Activated CD8-positive, alpha-beta T cell treated with anti-CD3 and anti-CD28 coated beads, Interleukin-2, amount 10 ng/mL, durations not matched to agents 7 days and 5 days (primary cell): ENCODE data around the gene ARHGAP31. TPM values are rescaled to one million over a fixed set of nuclear protein-coding genes. Genes with fewer than 3 reads are reported as not detected.
"Not testable (repeated sequence)": the region's sequence is repeated elsewhere in the genome, so short reads cannot be mapped to it uniquely, and the experiment has no call there.

Experiments used
- ATAC-seq: fragments of 150-1000 bp; cut with Tn5 transposase; one replicate; pipeline ENCODE4 v1.10.0; 2021; ENCODE audit warnings: moderate library complexity
- CTCF ChIA-PET: fragments of 350-600 bp; sonication (Branson Sonifier 250); formaldehyde crosslinking; loops from one replicate; lab custom pipeline; 2021; ENCODE audit warnings: antibody characterized with exemption; lab: Charles Lee
- POLR2A ChIA-PET: fragments of 350-600 bp; sonication (Branson Sonifier 250); formaldehyde crosslinking; loops from one replicate; lab custom pipeline; 2021; ENCODE audit warnings: antibody characterized with exemption; lab: Charles Lee
- DNase-seq: peaks from one replicate; pipeline ENCODE4 v3.0.0-alpha.2; 2020
- H3K27ac Mint-ChIP-seq: one replicate; pipeline ENCODE4 v1.8.0; 2021; ENCODE audit warnings: mild to moderate bottlenecking, mixed read lengths
- H3K27me3 Mint-ChIP-seq: one replicate; pipeline ENCODE4 v1.8.0; 2021; ENCODE audit warnings: low read depth, mixed read lengths
- H3K36me3 Mint-ChIP-seq: one replicate; pipeline ENCODE4 v1.8.0; 2021; ENCODE audit warnings: low read depth, mixed read lengths
- H3K4me1 Mint-ChIP-seq: one replicate; pipeline ENCODE4 v1.8.0; 2021; ENCODE audit warnings: low read depth, mixed read lengths
- H3K4me3 Mint-ChIP-seq: one replicate; pipeline ENCODE4 v1.8.0; 2021; ENCODE audit warnings: mild to moderate bottlenecking, mixed read lengths
- H3K9me3 Mint-ChIP-seq: one replicate; pipeline ENCODE4 v1.8.0; 2022; ENCODE audit warnings: mixed read lengths; ENCODE audit not compliant: insufficient read depth
- total RNA-seq, 2 experiments: library from RNA; stranded (reverse); gene quantifications; one replicate each; pipeline ENCODE4 v1.2.3, GENCODE V29; 2021

ARHGAP31 gene
- total RNA-seq, 2 experiments from 2014 or later, result 2.3 to 2.5 TPM

- ATAC-seq (peak; percentile 93), DNase-seq (peak; percentile 92)
- peaks cover 2% of the 10 kb centered on the region for H3K36me3 Mint-ChIP-seq
- ChIA-PET CTCF (interaction anchor here (1.2 to 1.8 kb wide), 3 partner anchors 30 to 82 kb away, joined by 3 to 7 read pairs (median 6); partner anchors contain the start of gene B4GALT4), POLR2A (interaction anchor here (0.6 to 1.6 kb wide), 8 partner anchors 23 to 83 kb away, joined by 3 to 16 read pairs (median 4); partner anchors contain the start of genes ARHGAP31 and B4GALT4)
- peak overlapping the region; percentile 73 for H3K4me3 Mint-ChIP-seq
- peaks cover 10% of the 10 kb centered on the region for H3K27me3 Mint-ChIP-seq
- peaks cover 21% of the 10 kb centered on the region for H3K4me1 Mint-ChIP-seq
- H3K27ac Mint-ChIP-seq, result peak overlapping the region; percentile 87
- H3K9me3 Mint-ChIP-seq, result no peaks in the 10 kb centered on the region
Observed at GRCh38 chr3:119322835-119323722, 28.9 kb downstream of the ARHGAP31 start.

GRCh38 chr3:119323723-119324085 is 29.5 kb downstream of the ARHGAP31 start:
- CTCF ChIA-PET, result no interaction called here
- POLR2A ChIA-PET, result no interaction called here
- Mint-ChIP-seq H3K9me3 (no peaks in the 10 kb centered on the region), H3K4me3 (peak overlapping the region; percentile 73), H3K4me1 (peaks cover 21% of the 10 kb centered on the region), H3K27ac (peak overlapping the region; percentile 87), H3K36me3 (peaks cover 2% of the 10 kb centered on the region), H3K27me3 (peaks cover 10% of the 10 kb centered on the region)
- DNase-seq, result no peak
- no peak for ATAC-seq

GRCh38 chr3:119324899-119325298 is 30.7 kb downstream of the ARHGAP31 start:
- no peak overlapping the region for H3K4me3 Mint-ChIP-seq
- H3K27me3 Mint-ChIP-seq, result peaks cover 10% of the 10 kb centered on the region
- ATAC-seq (no peak), DNase-seq (no peak)
- H3K9me3 Mint-ChIP-seq, result no peaks in the 10 kb centered on the region
- H3K27ac Mint-ChIP-seq, result no peak overlapping the region
- CTCF ChIA-PET, result no interaction called here
- H3K4me1 Mint-ChIP-seq, result peaks cover 21% of the 10 kb centered on the region
- peaks cover 2% of the 10 kb centered on the region for H3K36me3 Mint-ChIP-seq
- POLR2A ChIA-PET, result no interaction called here

GRCh38 chr3:119326976-119327375 is 32.8 kb downstream of the ARHGAP31 start:
- Mint-ChIP-seq H3K9me3 (no peaks in the 10 kb centered on the region), H3K36me3 (peaks cover 2% of the 10 kb centered on the region), H3K27ac (no peak overlapping the region), H3K4me1 (peaks cover 19% of the 10 kb centered on the region), H3K27me3 (peaks cover 5% of the 10 kb centered on the region), H3K4me3 (no peak overlapping the region)
- ATAC-seq, result no peak
- CTCF ChIA-PET, result interaction anchor here (1.3 kb wide), 1 partner anchor 16 kb away, joined by 3 read pairs; no protein-coding TSS in a partner anchor
- no peak for DNase-seq
- POLR2A ChIA-PET, result no interaction called here

- CTCF ChIA-PET, result interaction anchor here (2.6 kb wide), 1 partner anchor 23 kb away, joined by 10 read pairs; no protein-coding TSS in a partner anchor
- H3K27me3 Mint-ChIP-seq, result peaks cover 2% of the 10 kb centered on the region
Observed at GRCh38 chr3:119329551-119329950, 35.4 kb downstream of the ARHGAP31 start.

GRCh38 chr3:119330181-119330580 is 36.0 kb downstream of the ARHGAP31 start:
- Mint-ChIP-seq H3K4me1 (no peaks in the 10 kb centered on the region), H3K9me3 (no peaks in the 10 kb centered on the region), H3K36me3 (no peaks in the 10 kb centered on the region), H3K27ac (no peak overlapping the region), H3K27me3 (no peaks in the 10 kb centered on the region), H3K4me3 (no peak overlapping the region)
- ATAC-seq (no peak), DNase-seq (no peak)
- CTCF ChIA-PET, result interaction anchor here (2.6 kb wide), 1 partner anchor 22 kb away, joined by 10 read pairs; no protein-coding TSS in a partner anchor
- POLR2A ChIA-PET, result no interaction called here

More at GRCh38 chr3:119329551-119329950, 35.4 kb downstream of the ARHGAP31 start:
- no peaks in the 10 kb centered on the region for H3K36me3 Mint-ChIP-seq
- H3K4me1 Mint-ChIP-seq, result no peaks in the 10 kb centered on the region
- DNase-seq, result no peak
- H3K4me3 Mint-ChIP-seq, result no peak overlapping the region
- H3K27ac Mint-ChIP-seq, result no peak overlapping the region
- H3K9me3 Mint-ChIP-seq, result no peaks in the 10 kb centered on the region
- POLR2A ChIA-PET, result interaction anchor here (0.5 kb wide), 1 partner anchor 39 kb away, joined by 7 read pairs; no protein-coding TSS in a partner anchor
- no peak for ATAC-seq

GRCh38 chr3:119330858-119331257 is 36.7 kb downstream of the ARHGAP31 start:
- ChIA-PET POLR2A (no interaction called here), CTCF (interaction anchor here (2.6 kb wide), 1 partner anchor 22 kb away, joined by 10 read pairs; no protein-coding TSS in a partner anchor)
- Mint-ChIP-seq H3K9me3 (no peaks in the 10 kb centered on the region), H3K36me3 (peaks cover 2% of the 10 kb centered on the region), H3K4me3 (no peak overlapping the region), H3K27ac (no peak overlapping the region), H3K27me3 (no peaks in the 10 kb centered on the region), H3K4me1 (no peaks in the 10 kb centered on the region)
- ATAC-seq, result no peak
- no peak for DNase-seq

- Mint-ChIP-seq H3K27me3 (no peaks in the 10 kb centered on the region), H3K36me3 (peaks cover 2% of the 10 kb centered on the region), H3K4me3 (no peak overlapping the region), H3K4me1 (no peaks in the 10 kb centered on the region), H3K27ac (no peak overlapping the region), H3K9me3 (no peaks in the 10 kb centered on the region)
- ATAC-seq, result no peak
- POLR2A ChIA-PET, result no interaction called here
- DNase-seq, result no peak
- CTCF ChIA-PET, result interaction anchor here (1.0 to 2.6 kb wide), 2 partner anchors 14 to 21 kb away, joined by 3 to 10 read pairs; no protein-coding TSS in a partner anchor
Observed at GRCh38 chr3:119331661-119332060, 37.5 kb downstream of the ARHGAP31 start.

GRCh38 chr3:119333773-119334509 is 39.8 kb downstream of the ARHGAP31 start:
- no peaks in the 10 kb centered on the region for H3K4me1 Mint-ChIP-seq
- ChIA-PET CTCF (interaction anchor here (1.5 kb wide), 1 partner anchor 19 kb away, joined by 5 read pairs; no protein-coding TSS in a partner anchor), POLR2A (no interaction called here)
- H3K9me3 Mint-ChIP-seq, result no peaks in the 10 kb centered on the region
- peaks cover 2% of the 10 kb centered on the region for H3K36me3 Mint-ChIP-seq
- no peak overlapping the region for H3K27ac Mint-ChIP-seq
- no peak for DNase-seq
- no peak overlapping the region for H3K4me3 Mint-ChIP-seq
- H3K27me3 Mint-ChIP-seq, result no peaks in the 10 kb centered on the region
- no peak for ATAC-seq

- POLR2A ChIA-PET, result no interaction called here
- Mint-ChIP-seq H3K4me3 (no peak overlapping the region), H3K27me3 (no peaks in the 10 kb centered on the region), H3K36me3 (peaks cover 2% of the 10 kb centered on the region), H3K4me1 (no peaks in the 10 kb centered on the region), H3K27ac (no peak overlapping the region), H3K9me3 (no peaks in the 10 kb centered on the region)
- DNase-seq (no peak), ATAC-seq (no peak)
- CTCF ChIA-PET, result interaction anchor here (1.4 to 6.4 kb wide), 2 partner anchors 16 to 344 kb away, joined by 3 to 27 read pairs; no protein-coding TSS in a partner anchor
Observed at GRCh38 chr3:119336823-119337222, 42.6 kb downstream of the ARHGAP31 start.

- POLR2A ChIA-PET, H3K27ac Mint-ChIP-seq, H3K4me3 Mint-ChIP-seq, H3K4me1 Mint-ChIP-seq, DNase-seq, H3K36me3 Mint-ChIP-seq, H3K27me3 Mint-ChIP-seq, H3K9me3 Mint-ChIP-seq, ATAC-seq: not testable (repeated sequence)
- CTCF ChIA-PET, result interaction anchor here (1.4 to 6.4 kb wide), 2 partner anchors 15 to 343 kb away, joined by 3 to 27 read pairs; no protein-coding TSS in a partner anchor
Observed at GRCh38 chr3:119337407-119337806, 43.2 kb downstream of the ARHGAP31 start.
